Activated naive CD4-positive, alpha-beta T cell treated with anti-CD3 and anti-CD28 coated beads, Interleukin-2, amount 10 ng/mL, durations not matched to agents 7 days and 5 days (primary cell): ENCODE data around the gene SYNC.

Experiments
- CTCF ChIA-PET: fragments of 350-600 bp; sonication (Branson Sonifier 250); formaldehyde crosslinking; loops from one replicate; lab custom pipeline; 2021; ENCODE audit warnings: antibody characterized with exemption; lab: Charles Lee
- DNase-seq: peaks from one replicate; pipeline ENCODE4 v3.0.0-alpha.2; 2020
- H3K27ac Mint-ChIP-seq: one replicate; pipeline ENCODE4 v1.8.0; 2021; ENCODE audit warnings: mild to moderate bottlenecking, moderate library complexity, mixed read lengths
- H3K27me3 Mint-ChIP-seq: one replicate; pipeline ENCODE4 v1.8.0; 2021; ENCODE audit warnings: mild to moderate bottlenecking, mixed read lengths
- H3K36me3 Mint-ChIP-seq: one replicate; pipeline ENCODE4 v1.8.0; 2021; ENCODE audit warnings: mixed read lengths
- H3K4me1 Mint-ChIP-seq: one replicate; pipeline ENCODE4 v1.8.0; 2021; ENCODE audit warnings: mixed read lengths
- H3K4me3 Mint-ChIP-seq: one replicate; pipeline ENCODE4 v1.8.0; 2021; ENCODE audit warnings: mild to moderate bottlenecking, moderate library complexity, mixed read lengths
- H3K9me3 Mint-ChIP-seq: one replicate; pipeline ENCODE4 v1.8.0; 2021; ENCODE audit warnings: mixed read lengths

SYNC gene

GRCh38 chr1:32702599-32703478, at the start of gene SYNC:
SYNC (minus strand) TSS chr1:32702770; CDS start chr1:32702660, 110 bp downstream.
- H3K27me3 Mint-ChIP-seq, result peaks cover 88% of the 10 kb centered on the region
- no peak within 1 kb of the TSS for H3K27ac Mint-ChIP-seq
- peak; percentile 47 for DNase-seq
- peak within 1 kb of the TSS; percentile 3 for H3K4me3 Mint-ChIP-seq
- CTCF ChIA-PET, result interaction anchor here (3.4 kb wide), 1 partner anchor 10 kb away, joined by 13 read pairs; no protein-coding TSS in a partner anchor
- peaks cover 10% of the 10 kb centered on the region for H3K4me1 Mint-ChIP-seq
- no peaks in the 10 kb centered on the region for H3K9me3 Mint-ChIP-seq
- H3K36me3 Mint-ChIP-seq, result peaks cover 1% of the 10 kb centered on the region

DNA sequence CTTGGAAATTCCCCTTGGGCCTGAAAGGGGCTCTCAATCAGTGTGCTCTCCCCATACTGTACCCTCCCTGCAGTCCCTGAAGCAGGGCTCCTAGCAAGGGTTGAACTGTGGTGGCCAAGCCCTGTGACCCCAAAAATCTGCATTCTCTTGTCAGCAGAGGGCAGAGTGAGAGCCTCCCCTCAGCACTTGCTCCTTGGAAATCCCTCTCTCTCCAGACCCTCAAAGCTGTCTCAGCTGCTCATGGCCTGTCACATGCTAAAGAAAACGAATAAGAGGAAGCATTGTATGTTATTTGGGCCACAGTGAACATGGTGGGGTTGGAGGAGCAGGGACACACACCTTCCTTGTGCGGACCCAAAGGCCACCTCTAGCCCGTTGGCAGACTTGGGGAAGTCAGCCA, 47.2 kb upstream of the SYNC start:
- no peaks in the 10 kb centered on the region for H3K36me3 Mint-ChIP-seq
- no peak overlapping the region for H3K27ac Mint-ChIP-seq
- peaks cover 9% of the 10 kb centered on the region for H3K4me1 Mint-ChIP-seq
- H3K27me3 Mint-ChIP-seq, result peaks cover 72% of the 10 kb centered on the region
- DNase-seq, result no peak
- no peaks in the 10 kb centered on the region for H3K9me3 Mint-ChIP-seq
- H3K4me3 Mint-ChIP-seq, result no peak overlapping the region
- CTCF ChIA-PET, result interaction anchor here (1.6 to 2.4 kb wide), 2 partner anchors 23 to 38 kb away, joined by 7 to 8 read pairs; no protein-coding TSS in a partner anchor

GRCh38 chr1:32749332-32749731, 46.8 kb upstream of the SYNC start:
- CTCF ChIA-PET, result interaction anchor here (1.6 kb wide), 1 partner anchor 24 kb away, joined by 7 read pairs; no protein-coding TSS in a partner anchor
- no peak overlapping the region for H3K27ac Mint-ChIP-seq

DNA sequence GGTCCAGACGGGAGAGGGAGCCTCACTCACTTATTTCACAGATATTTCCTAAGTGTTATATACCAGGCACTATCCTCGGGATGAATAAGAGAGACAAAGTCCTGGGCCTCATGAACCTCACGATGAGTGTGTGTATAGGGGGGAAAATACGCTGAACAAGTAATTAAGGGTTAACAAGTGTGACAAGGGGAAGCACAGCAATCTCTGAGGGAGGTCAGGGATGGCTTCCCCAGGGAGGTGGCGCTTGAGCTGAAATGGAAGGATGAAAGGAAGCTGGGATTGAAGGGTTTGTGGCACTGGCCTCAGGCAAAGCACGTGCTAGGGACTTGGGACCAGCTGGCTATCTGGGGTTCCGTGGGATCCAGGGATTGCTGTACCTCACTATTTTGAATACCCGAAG, 46.4 kb upstream of the SYNC start:
- peaks cover 5% of the 10 kb centered on the region for H3K4me1 Mint-ChIP-seq
- peaks cover 72% of the 10 kb centered on the region for H3K27me3 Mint-ChIP-seq
- no peak overlapping the region for H3K27ac Mint-ChIP-seq
- no peak for DNase-seq
- H3K4me3 Mint-ChIP-seq, result no peak overlapping the region
- CTCF ChIA-PET, result interaction anchor here (1.6 kb wide), 1 partner anchor 24 kb away, joined by 7 read pairs; no protein-coding TSS in a partner anchor
- H3K9me3 Mint-ChIP-seq, result no peaks in the 10 kb centered on the region
- no peaks in the 10 kb centered on the region for H3K36me3 Mint-ChIP-seq

More at GRCh38 chr1:32749332-32749731, 46.8 kb upstream of the SYNC start:
- DNase-seq, result no peak
- H3K27me3 Mint-ChIP-seq, result peaks cover 72% of the 10 kb centered on the region
- no peak overlapping the region for H3K4me3 Mint-ChIP-seq
- no peaks in the 10 kb centered on the region for H3K36me3 Mint-ChIP-seq
- peaks cover 7% of the 10 kb centered on the region for H3K4me1 Mint-ChIP-seq
- no peaks in the 10 kb centered on the region for H3K9me3 Mint-ChIP-seq

GRCh38 chr1:32748348-32748747, 45.8 kb upstream of the SYNC start:
- Mint-ChIP-seq H3K27ac (no peak overlapping the region), H3K4me3 (no peak overlapping the region), H3K27me3 (peaks cover 78% of the 10 kb centered on the region), H3K36me3 (no peaks in the 10 kb centered on the region), H3K4me1 (peaks cover 3% of the 10 kb centered on the region), H3K9me3 (no peaks in the 10 kb centered on the region)
- CTCF ChIA-PET, result interaction anchor here (1.6 kb wide), 1 partner anchor 25 kb away, joined by 7 read pairs; no protein-coding TSS in a partner anchor
- DNase-seq, result no peak

GRCh38 chr1:32746130-32746529, 43.6 kb upstream of the SYNC start:
- Mint-ChIP-seq H3K36me3 (no peaks in the 10 kb centered on the region), H3K27ac (no peak overlapping the region), H3K4me1 (peaks cover 7% of the 10 kb centered on the region), H3K9me3 (no peaks in the 10 kb centered on the region), H3K27me3 (peaks cover 81% of the 10 kb centered on the region), H3K4me3 (no peak overlapping the region)
- CTCF ChIA-PET, result interaction anchor here (0.9 to 1.9 kb wide), 2 partner anchors 26 to 28 kb away, joined by 3 to 4 read pairs; no protein-coding TSS in a partner anchor
- DNase-seq, result no peak

DNA sequence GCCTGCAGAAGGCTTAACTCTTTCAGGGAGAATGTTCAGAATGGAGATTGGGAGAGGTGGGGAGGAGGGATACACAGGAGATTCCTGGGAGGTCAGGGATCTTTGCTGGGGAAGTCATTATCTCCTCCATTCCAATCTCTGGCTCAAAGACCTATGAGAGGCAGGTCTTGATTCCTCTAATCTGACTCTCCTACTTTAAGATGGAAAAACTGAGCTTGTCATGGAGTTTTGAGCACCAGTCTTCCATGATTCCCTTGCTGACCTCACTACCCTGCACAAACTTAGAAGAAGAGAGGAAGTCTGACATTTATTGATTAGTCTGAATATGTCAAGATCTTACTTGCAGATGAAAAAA, 41.5 kb upstream of the SYNC start:
- Mint-ChIP-seq H3K36me3 (no peaks in the 10 kb centered on the region), H3K27ac (no peak overlapping the region), H3K9me3 (no peaks in the 10 kb centered on the region), H3K4me3 (no peak overlapping the region), H3K4me1 (peaks cover 7% of the 10 kb centered on the region), H3K27me3 (peaks cover 80% of the 10 kb centered on the region)
- DNase-seq, result no peak
- CTCF ChIA-PET, result no interaction called here

GRCh38 chr1:32743380-32744070, 41.0 kb upstream of the SYNC start:
- H3K27ac Mint-ChIP-seq, result no peak overlapping the region
- peaks cover 76% of the 10 kb centered on the region for H3K27me3 Mint-ChIP-seq
- no peaks in the 10 kb centered on the region for H3K9me3 Mint-ChIP-seq
- CTCF ChIA-PET, result interaction anchor here (1.5 to 1.8 kb wide), 2 partner anchors 29 to 31 kb away, joined by 7 read pairs; no protein-coding TSS in a partner anchor
- peaks cover 7% of the 10 kb centered on the region for H3K4me1 Mint-ChIP-seq
- H3K4me3 Mint-ChIP-seq, result no peak overlapping the region
- H3K36me3 Mint-ChIP-seq, result no peaks in the 10 kb centered on the region
- DNase-seq, result no peak

GRCh38 chr1:32742956-32743355, 40.4 kb upstream of the SYNC start:
- CTCF ChIA-PET, result interaction anchor here (1.0 to 1.8 kb wide), 3 partner anchors 25 to 31 kb away, joined by 3 to 7 read pairs (median 7); no protein-coding TSS in a partner anchor
- no peak for DNase-seq
- Mint-ChIP-seq H3K9me3 (no peaks in the 10 kb centered on the region), H3K4me3 (peak overlapping the region; percentile 57), H3K4me1 (peaks cover 7% of the 10 kb centered on the region), H3K36me3 (no peaks in the 10 kb centered on the region), H3K27me3 (peaks cover 71% of the 10 kb centered on the region), H3K27ac (no peak overlapping the region)

GRCh38 chr1:32742199-32742947, 39.8 kb upstream of the SYNC start:
- no peaks in the 10 kb centered on the region for H3K36me3 Mint-ChIP-seq

DNA sequence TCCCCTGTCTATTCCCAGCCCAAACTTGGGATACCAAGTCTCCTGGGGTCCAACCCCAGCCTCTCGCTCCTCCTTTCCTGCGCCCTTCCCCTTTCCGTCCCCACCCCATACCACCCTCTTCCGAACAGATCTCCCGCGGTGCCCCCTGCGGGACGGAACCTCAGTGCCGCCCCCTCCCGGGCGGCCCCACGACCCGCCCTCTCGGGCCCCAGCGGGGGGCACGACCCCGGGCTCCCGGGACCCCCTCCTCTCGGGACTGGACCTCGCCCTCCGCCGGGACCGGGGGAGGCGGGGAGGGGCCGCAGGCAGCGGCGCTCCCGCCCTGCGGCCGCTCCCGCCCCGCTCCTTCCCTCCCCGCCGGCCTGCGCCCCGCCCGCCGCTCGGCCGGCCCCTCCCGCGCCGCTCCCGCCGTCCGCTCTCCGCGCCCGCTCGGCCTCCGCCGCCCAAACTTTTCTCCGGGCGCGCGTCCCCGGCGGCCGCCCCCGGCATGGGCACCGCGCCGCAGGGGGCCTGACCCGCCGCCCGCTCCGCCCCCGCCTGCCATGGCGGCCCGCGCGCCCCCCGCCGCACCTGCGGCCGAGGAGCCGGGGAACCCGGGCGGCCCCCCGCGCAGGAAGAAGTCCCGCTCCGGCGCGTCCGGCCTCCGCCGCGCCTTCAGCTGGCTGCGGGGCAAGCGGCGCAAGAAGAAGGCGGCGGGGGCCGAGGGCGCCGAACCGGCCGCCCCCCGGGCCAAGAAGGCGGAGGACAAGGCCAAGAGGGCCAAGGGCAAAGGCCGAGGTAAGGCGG, 39.0 kb upstream of the SYNC start:
- peak overlapping the region; percentile 66 for H3K4me3 Mint-ChIP-seq
- peaks cover 75% of the 10 kb centered on the region for H3K27me3 Mint-ChIP-seq
- H3K36me3 Mint-ChIP-seq, result no peaks in the 10 kb centered on the region
- no peak overlapping the region for H3K27ac Mint-ChIP-seq
- H3K9me3 Mint-ChIP-seq, result no peaks in the 10 kb centered on the region
- no peak for DNase-seq
- CTCF ChIA-PET, result interaction anchor here (0.8 to 1.8 kb wide), 4 partner anchors 14 to 31 kb away, joined by 3 to 7 read pairs (median 5); no protein-coding TSS in a partner anchor
- peaks cover 7% of the 10 kb centered on the region for H3K4me1 Mint-ChIP-seq

More at GRCh38 chr1:32742199-32742947, 39.8 kb upstream of the SYNC start:
- Mint-ChIP-seq H3K4me1 (peaks cover 7% of the 10 kb centered on the region), H3K4me3 (peak overlapping the region; percentile 57), H3K27me3 (peaks cover 75% of the 10 kb centered on the region), H3K9me3 (no peaks in the 10 kb centered on the region), H3K27ac (no peak overlapping the region)
- CTCF ChIA-PET, result interaction anchor here (0.8 to 1.8 kb wide), 4 partner anchors 15 to 31 kb away, joined by 3 to 7 read pairs (median 5); no protein-coding TSS in a partner anchor
- no peak for DNase-seq

DNA sequence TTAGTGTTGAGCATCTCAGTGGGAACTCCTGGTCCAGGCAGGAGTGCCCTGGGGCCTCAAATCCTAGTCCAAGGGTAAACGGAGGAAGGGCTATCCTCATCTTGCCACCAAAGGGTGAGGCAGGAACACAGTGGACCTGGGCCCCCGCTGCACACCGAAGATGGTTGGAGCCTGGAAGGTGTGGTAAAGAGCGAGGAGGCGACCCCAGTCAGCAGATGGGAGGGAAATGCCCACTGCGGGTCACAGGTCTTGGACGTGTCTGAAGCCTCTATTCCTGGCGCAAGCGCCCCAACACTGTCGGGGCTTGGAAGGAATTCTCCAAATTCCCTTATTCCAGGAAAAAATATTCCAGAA, 38.5 kb upstream of the SYNC start:
- Mint-ChIP-seq H3K4me1 (peaks cover 7% of the 10 kb centered on the region), H3K4me3 (peak overlapping the region; percentile 66), H3K27ac (no peak overlapping the region), H3K9me3 (no peaks in the 10 kb centered on the region), H3K36me3 (no peaks in the 10 kb centered on the region), H3K27me3 (peaks cover 76% of the 10 kb centered on the region)
- no peak for DNase-seq
- CTCF ChIA-PET, result no interaction called here
